GM19240 (cell line): Measurements from ENCODE around the gene STEEP1.

ENCODE experiments used
- DNase-seq: peaks from one replicate; pipeline ENCODE4 v3.0.0; 2011; ENCODE audit warnings: low spot score; ENCODE audit not compliant: insufficient read length

Gene STEEP1

GRCh38 chrX:119488749-119489148 is 76.5 kb downstream of the STEEP1 start:
- DNase-seq: no peak
